IMR-90 (cell line): ENCODE results near the gene AMPD1. TPM values are rescaled to one million over a fixed set of nuclear protein-coding genes. Genes with fewer than 3 reads are reported as not detected.

ENCODE experiments used
- ATAC-seq: fragments of 200-7000 bp; cut with Tn5 transposase; 2 replicates; pipeline ENCODE4 v1.9.1; 2020; ENCODE audit warnings: low read depth, mild to moderate bottlenecking, moderate library complexity
- BruUV-seq: library from RNA; stranded (reverse); fragments of 400-500 nt; replicated peaks from 2 replicates; lab custom pipeline; 2021; lab: Mats Ljungman, UMichigan
- CTCF ChIA-PET: fragments of 300-600 bp; formaldehyde crosslinking; extraction: SDS; loops from one replicate; lab custom pipeline; 2021; ENCODE audit warnings: antibody characterized with exemption; lab: Yijun Ruan, JAX
- POLR2A ChIA-PET: fragments of 300-600 bp; sonication (Branson Sonifier 250); formaldehyde crosslinking; loops from one replicate; lab custom pipeline; 2022; ENCODE audit warnings: antibody characterized with exemption; ENCODE audit not compliant: unreplicated experiment; lab: Charles Lee
- DNase-seq: peaks from one replicate; pipeline ENCODE4 v3.0.0; 2013
- H2AFZ ChIP-seq: replicated peaks from 2 replicates; pipeline ENCODE3; 2013; ENCODE audit warnings: low read length, mild to moderate bottlenecking; ENCODE audit not compliant: poor library complexity
- H2AK5ac ChIP-seq: 2 replicates; pipeline ENCODE4 v1.6.1; 2013; ENCODE audit warnings: low read depth, low read length, inconsistent platforms
- H2AK9ac ChIP-seq: replicated peaks from 2 replicates; pipeline ENCODE3; 2013; ENCODE audit warnings: mild to moderate bottlenecking, low read depth, low read length, moderate library complexity; ENCODE audit not compliant: poor library complexity
- H2BK120ac ChIP-seq: 2 replicates; pipeline ENCODE4 v1.6.1; 2013; ENCODE audit warnings: low read depth, low read length, inconsistent platforms
- H2BK15ac ChIP-seq: 3 replicates; pipeline ENCODE4 v1.6.1; 2013; ENCODE audit warnings: low read depth, low read length, inconsistent platforms
- H2BK20ac ChIP-seq: 2 replicates; pipeline ENCODE4 v1.6.1; 2013; ENCODE audit warnings: low read depth, mild to moderate bottlenecking, inconsistent platforms, low read length, moderate library complexity
- H2BK5ac ChIP-seq: 2 replicates; pipeline ENCODE4 v1.6.1; 2013; ENCODE audit warnings: mild to moderate bottlenecking, low read depth, low read length, inconsistent platforms; ENCODE audit not compliant: poor library complexity, severe bottlenecking
- H3K14ac ChIP-seq: replicated peaks from 2 replicates; pipeline ENCODE4 v1.6.1; 2013; ENCODE audit warnings: low read depth, low read length, inconsistent platforms
- H3K18ac ChIP-seq: 2 replicates; pipeline ENCODE4 v1.6.1; 2013; ENCODE audit warnings: low read depth, low read length, control low read depth
- H3K23ac ChIP-seq: 2 replicates; pipeline ENCODE4 v1.6.1; 2013; ENCODE audit warnings: low read depth, low read length, inconsistent platforms
- H3K27ac ChIP-seq: 2 replicates; pipeline ENCODE4 v1.5.1; 2013; ENCODE audit warnings: mild to moderate bottlenecking, control low read depth, low read length; ENCODE audit not compliant: insufficient read depth
- H3K27me3 ChIP-seq: 2 replicates; pipeline ENCODE4 v1.6.1; 2013; ENCODE audit warnings: low read length; ENCODE audit not compliant: control insufficient read depth, insufficient read depth
- H3K36me3 ChIP-seq: 2 replicates; pipeline ENCODE4 v1.6.1; 2013; ENCODE audit warnings: low read length, mixed read lengths; ENCODE audit not compliant: control insufficient read depth, insufficient read depth
- H3K4ac ChIP-seq: 2 replicates; pipeline ENCODE4 v1.6.1; 2013; ENCODE audit warnings: low read depth, low read length, inconsistent platforms
- H3K4me1 ChIP-seq: 2 replicates; pipeline ENCODE4 v1.6.1; 2013; ENCODE audit warnings: low read length, mixed read lengths; ENCODE audit not compliant: control insufficient read depth, insufficient read depth
- H3K4me2 ChIP-seq: 2 replicates; pipeline ENCODE4 v1.6.1; 2013; ENCODE audit warnings: low read depth, mild to moderate bottlenecking, control low read depth, low read length, moderate library complexity
- H3K4me3 ChIP-seq: 2 replicates; pipeline ENCODE4 v1.5.1; 2013; ENCODE audit warnings: low read depth, mild to moderate bottlenecking, control low read depth, low read length, moderate library complexity; ENCODE audit not compliant: insufficient read depth
- H3K56ac ChIP-seq: 2 replicates; pipeline ENCODE4 v1.6.1; 2013; ENCODE audit warnings: low read length, inconsistent platforms; ENCODE audit not compliant: insufficient read depth; ENCODE audit errors: extremely low read depth
- H3K79me1 ChIP-seq, 2 experiments: 2 replicates each; pipeline ENCODE4 v1.6.1; 2013; ENCODE audit warnings: low read length in 2 of 2, inconsistent platforms in 1 of 2, low read depth in 1 of 2
- H3K9ac ChIP-seq: 2 replicates; pipeline ENCODE4 v1.6.1; 2013; ENCODE audit warnings: low read depth, low read length, control low read depth
- H3K9me1 ChIP-seq: 2 replicates; pipeline ENCODE4 v1.6.1; 2013; ENCODE audit warnings: low read length, inconsistent platforms; ENCODE audit not compliant: insufficient read depth
- H3K9me3 ChIP-seq: 2 replicates; pipeline ENCODE4 v1.6.1; 2013; ENCODE audit warnings: low read length; ENCODE audit not compliant: control insufficient read depth, insufficient read depth
- H4K20me1 ChIP-seq: 2 replicates; pipeline ENCODE4 v1.6.1; 2013; ENCODE audit warnings: low read length, inconsistent platforms; ENCODE audit not compliant: insufficient read depth
- H4K5ac ChIP-seq: 2 replicates; pipeline ENCODE4 v1.6.1; 2013; ENCODE audit warnings: mild to moderate bottlenecking, low read depth, low read length, control low read depth
- H4K8ac ChIP-seq, 2 experiments: 2 replicates each; pipeline ENCODE4 v1.6.1; 2013; ENCODE audit warnings: low read depth in 2 of 2, low read length in 2 of 2, control low read depth in 1 of 2, inconsistent platforms in 1 of 2
- H4K91ac ChIP-seq: 2 replicates; pipeline ENCODE4 v1.6.1; 2013; ENCODE audit warnings: low read depth, low read length, inconsistent platforms; ENCODE audit not compliant: insufficient read depth
- BHLHE40 ChIP-seq: fragments of 150-350 bp; IDR thresholded peaks from 2 replicates; pipeline ENCODE4 v1.6.1; 2016; ENCODE audit warnings: mild to moderate bottlenecking, low read depth, low read length
- CEBPB ChIP-seq: IDR thresholded peaks from 2 replicates; pipeline ENCODE4 v1.6.1; 2012; ENCODE audit warnings: low read depth, low read length, improper control_type of control experiment
- CHD1 ChIP-seq: IDR thresholded peaks from 2 replicates; pipeline ENCODE4 v1.6.1; 2012; ENCODE audit warnings: low read depth, low read length, improper control_type of control experiment
- CTCF ChIP-seq: conservative IDR thresholded peaks from 2 replicates; pipeline ENCODE4 v1.5.1; 2012; ENCODE audit warnings: mild to moderate bottlenecking, low read depth, low read length, improper control_type of control experiment
- ELK1 ChIP-seq: fragments of 150-350 bp; IDR thresholded peaks from 2 replicates; pipeline ENCODE4 v1.6.1; 2016; ENCODE audit warnings: low read depth, mild to moderate bottlenecking, low read length, moderate library complexity, borderline replicate concordance
- FOS ChIP-seq: fragments of 150-350 bp; IDR thresholded peaks from 2 replicates; pipeline ENCODE4 v1.6.1; 2016; ENCODE audit warnings: low read depth, low read length
- MAFK ChIP-seq: IDR thresholded peaks from 2 replicates; pipeline ENCODE4 v1.6.1; 2012; ENCODE audit warnings: low read depth, low read length, improper control_type of control experiment
- MAZ ChIP-seq: IDR thresholded peaks from 2 replicates; pipeline ENCODE4 v1.6.1; 2012; ENCODE audit warnings: low read depth, mild to moderate bottlenecking, low read length, improper control_type of control experiment, moderate library complexity, borderline replicate concordance
- MXI1 ChIP-seq: IDR thresholded peaks from 2 replicates; pipeline ENCODE4 v1.6.1; 2012; ENCODE audit warnings: low read depth, mild to moderate bottlenecking, low read length, moderate library complexity, borderline replicate concordance
- NFE2L2 ChIP-seq: fragments of 150-350 bp; IDR thresholded peaks from 2 replicates; pipeline ENCODE4 v1.6.1; 2016; ENCODE audit warnings: low read depth, mild to moderate bottlenecking, low read length
- POLR2A ChIP-seq: IDR thresholded peaks from 2 replicates; pipeline ENCODE4 v1.6.1; 2012; ENCODE audit warnings: mild to moderate bottlenecking, low read depth, low read length
- RAD21 ChIP-seq: IDR thresholded peaks from 2 replicates; pipeline ENCODE4 v1.6.1; 2012; ENCODE audit warnings: low read length, improper control_type of control experiment
- RCOR1 ChIP-seq: IDR thresholded peaks from 2 replicates; pipeline ENCODE4 v1.6.1; 2012; ENCODE audit warnings: mild to moderate bottlenecking, low read length, improper control_type of control experiment; ENCODE audit not compliant: insufficient replicate concordance
- RFX5 ChIP-seq: IDR thresholded peaks from 2 replicates; pipeline ENCODE4 v1.8.0; 2012; ENCODE audit warnings: low read depth, mild to moderate bottlenecking, low read length, moderate library complexity
- SMC3 ChIP-seq: fragments of 150-350 bp; IDR thresholded peaks from 2 replicates; pipeline ENCODE4 v1.6.1; 2016; ENCODE audit warnings: low read depth, mild to moderate bottlenecking, antibody characterized with exemption, low read length, moderate library complexity
- USF2 ChIP-seq: fragments of 150-350 bp; IDR thresholded peaks from 2 replicates; pipeline ENCODE4 v1.6.1; 2017; ENCODE audit warnings: mild to moderate bottlenecking, antibody characterized with exemption, low read length, low read depth
- WGBS, 2 experiments: methylation state at CpG; one replicate each; pipeline versions ENCODE4 v1.1.5 to v1.1.7; 2013; ENCODE audit warnings: missing lambda C conversion rate in 2 of 2; ENCODE audit not compliant: insufficient read length in 1 of 2; ENCODE audit errors: extremely low coverage in 2 of 2; 5-methylcytosine and 5-hydroxymethylcytosine counted together
- dilution Hi-C: fragments of 300-500 bp; cut with HindIII; formaldehyde crosslinking; loops from one replicate; pipeline ENCODE4 v1.14.3; 2018; ENCODE audit warnings: low sequenced_read_pairs; ENCODE audit not compliant: unreplicated experiment
- in situ Hi-C: fragments of 300-500 bp; cut with MboI; formaldehyde crosslinking; loops from 3 replicates; pipeline ENCODE4 v1.14.3; 2019; ENCODE audit warnings: low sequenced_read_pairs, inconsistent platforms, mixed read lengths
- intact Hi-C: fragments of 100-400 bp; cut with micrococcal nuclease; formaldehyde crosslinking; loops from 2 replicates; pipeline ENCODE4 v1.10.0; 2022
- polyA plus RNA-seq, 3 experiments: library from polyadenylated mRNA; depleted of rRNA; stranded (reverse); fragments of >200 nt; gene quantifications; 2 replicates each; pipeline ENCODE4 v1.2.3, GENCODE V29; 2012; ENCODE audit warnings: low replicate concordance in 1 of 3
- total RNA-seq: library from RNA; depleted of rRNA; stranded (reverse); fragments of >200 nt; gene quantifications from 2 replicates; pipeline ENCODE4 v1.2.3, GENCODE V29; 2012

Gene AMPD1
- total and polyA plus RNA-seq, 2 of the 4 experiments (the other 2 are of a cell fraction): not detected

- CTCF ChIA-PET: no interaction called here
- POLR2A ChIA-PET: no interaction called here
- no peak overlapping the region for H2BK5ac ChIP-seq
- no peak overlapping the region for H2BK120ac ChIP-seq
- ATAC-seq (no peak), DNase-seq (no peak)
- no peaks in the 10 kb centered on the region for H3K9me3 ChIP-seq
- in situ Hi-C loops: no loop called here
- H3K36me3 ChIP-seq: no peaks in the 10 kb centered on the region
- H2AK9ac ChIP-seq: no peak overlapping the region
- H3K27ac ChIP-seq: no peak overlapping the region
- no peak overlapping the region for H2AK5ac ChIP-seq
- H3K18ac ChIP-seq: no peak overlapping the region
- H3K27me3 ChIP-seq: peaks cover 17% of the 10 kb centered on the region
- H3K4me3 ChIP-seq: no peak overlapping the region
- H3K9me1 ChIP-seq: no peaks in the 10 kb centered on the region
- no peak overlapping the region for H3K9ac ChIP-seq
- no peak overlapping the region for H3K23ac ChIP-seq
- H3K4me2 ChIP-seq: no peak overlapping the region
- BruUV-seq: no TSS peak
- H4K91ac ChIP-seq: no peak overlapping the region
- H2AFZ ChIP-seq: no peak overlapping the region
- no peak overlapping the region for H3K56ac ChIP-seq
- no peak overlapping the region for H2BK15ac ChIP-seq
- no peak overlapping the region for H3K14ac ChIP-seq
- H4K8ac ChIP-seq: no peak overlapping the region
- H3K79me1 ChIP-seq: no peaks in the 10 kb centered on the region
- H3K4ac ChIP-seq: no peak overlapping the region
- no peaks in the 10 kb centered on the region for H4K20me1 ChIP-seq
- intact Hi-C loops: no loop called here
- no peak overlapping the region for H2BK20ac ChIP-seq
- no peak overlapping the region for H4K5ac ChIP-seq
- TF ChIP-seq RAD21 (no peak), NFE2L2 (no peak), MAFK (no peak), MXI1 (no peak), CHD1 (no peak), CTCF (no peak), USF2 (no peak), MAZ (no peak), SMC3 (no peak), FOS (no peak), BHLHE40 (no peak), ELK1 (no peak), CEBPB (no peak), RCOR1 (no peak), RFX5 (no peak), POLR2A (no peak)
- dilution Hi-C loops: no loop called here
- WGBS, 2 experiments: no CpG with 5 or more reads among the region's 1 CpG
- no peaks in the 10 kb centered on the region for H3K4me1 ChIP-seq
Measured at GRCh38 chr1:114690148-114690547, 5.2 kb downstream of the AMPD1 start.
